ENCODE data around the gene RPL13.

RPL13 gene

DNA sequence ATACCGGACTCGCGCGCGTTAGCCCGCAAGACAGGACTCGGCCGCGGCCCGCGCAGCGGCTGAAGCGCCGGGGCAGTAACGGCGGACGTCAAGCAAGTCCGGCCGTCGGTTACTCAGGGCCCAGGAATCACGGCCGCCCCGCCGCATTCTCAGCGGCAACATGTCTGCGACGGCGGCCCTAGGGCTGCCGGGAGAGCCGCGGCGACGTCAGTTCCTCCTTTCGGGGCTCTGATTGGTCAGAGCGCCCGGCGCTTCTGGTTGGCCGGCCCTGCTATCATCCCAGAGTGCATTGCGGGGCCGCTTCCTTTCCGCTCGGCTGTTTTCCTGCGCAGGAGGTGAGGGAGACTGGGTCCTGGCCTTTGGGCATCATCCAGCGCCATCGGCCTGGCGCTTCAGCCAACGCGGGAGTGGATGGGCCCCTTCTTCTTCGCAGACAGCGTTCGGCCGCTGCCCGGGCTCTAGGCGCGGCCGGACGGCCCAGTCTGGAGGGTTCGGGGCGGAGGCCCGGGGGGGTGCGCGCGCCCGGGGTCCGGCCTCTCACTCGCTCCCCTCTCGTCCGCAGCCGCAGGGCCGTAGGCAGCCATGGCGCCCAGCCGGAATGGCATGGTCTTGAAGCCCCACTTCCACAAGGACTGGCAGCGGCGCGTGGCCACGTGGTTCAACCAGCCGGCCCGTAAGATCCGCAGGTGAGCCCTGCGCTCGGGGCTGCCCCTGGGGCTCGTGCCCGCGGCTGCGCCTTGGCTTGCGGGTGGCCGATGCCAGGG lies at the start of gene RPL13:
RPL13 (plus strand) TSS at position 305 of the 764 bp plus-strand sequence; CDS start at position 583, 278 bp downstream.
- DNase-seq: peak; percentile 97 to 98 (median 97)

DNA sequence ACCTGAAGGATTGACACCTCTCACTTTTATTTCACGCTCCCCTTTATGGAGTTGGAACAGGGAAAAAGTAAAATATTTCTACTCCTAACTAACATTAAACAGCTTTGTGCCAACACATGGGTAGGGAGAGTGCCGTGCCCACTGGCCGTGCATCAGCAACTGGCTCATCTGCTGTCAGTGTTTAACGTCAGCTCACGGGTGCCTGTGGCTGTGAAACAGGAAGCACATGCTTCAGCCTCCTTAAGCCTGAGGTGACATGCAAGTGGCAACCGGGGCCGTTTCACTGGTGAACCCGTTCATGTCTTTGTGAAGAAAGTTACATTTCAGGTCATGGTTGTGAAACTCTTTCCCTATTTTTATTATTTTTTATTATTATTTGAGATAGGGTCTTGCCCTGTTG lies 49.1 kb upstream of the RPL13 start:
- peak in 2 of 3 donors; percentile 24 to 47 for DNase-seq

DNA sequence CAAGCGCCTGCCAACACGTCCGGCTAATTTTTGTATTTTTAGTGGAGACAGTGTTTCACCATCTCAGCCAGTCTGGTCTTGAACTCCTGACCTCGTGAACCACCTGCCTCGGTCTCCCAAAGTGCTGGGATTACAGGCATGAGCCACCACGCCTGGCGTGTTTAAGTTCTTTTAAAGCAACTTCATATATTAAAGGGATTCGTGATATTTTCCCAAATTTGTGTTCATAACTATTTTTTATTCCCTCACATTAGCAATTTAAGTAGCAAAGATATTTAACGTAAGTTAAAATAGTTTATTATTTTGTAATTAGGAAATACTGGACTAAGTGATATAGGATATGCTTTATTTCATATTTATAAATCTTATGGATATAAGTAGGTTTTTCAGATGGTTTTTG lies 48.0 kb upstream of the RPL13 start:
- DNase-seq: no peak

DNA sequence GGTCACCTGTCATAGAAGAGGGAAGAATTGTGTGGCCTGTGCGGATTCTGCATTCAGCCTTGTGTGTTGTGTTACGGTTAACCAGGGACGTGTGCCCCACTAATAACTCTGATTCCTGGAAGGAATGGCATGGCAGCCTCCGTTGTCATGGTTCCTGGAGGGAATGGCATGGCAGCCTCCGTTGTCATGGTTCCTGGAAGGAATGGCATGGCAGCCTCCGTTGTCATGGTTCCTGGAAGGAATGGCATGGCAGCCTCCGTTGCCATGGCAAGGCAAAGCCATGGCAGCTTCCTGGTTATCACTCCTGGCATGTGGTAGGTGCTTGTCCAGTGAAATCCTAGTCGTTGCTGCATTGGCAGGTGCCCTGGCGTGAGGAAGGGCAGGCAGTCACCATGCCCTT lies 43.4 kb upstream of the RPL13 start:
- no peak for DNase-seq

DNA sequence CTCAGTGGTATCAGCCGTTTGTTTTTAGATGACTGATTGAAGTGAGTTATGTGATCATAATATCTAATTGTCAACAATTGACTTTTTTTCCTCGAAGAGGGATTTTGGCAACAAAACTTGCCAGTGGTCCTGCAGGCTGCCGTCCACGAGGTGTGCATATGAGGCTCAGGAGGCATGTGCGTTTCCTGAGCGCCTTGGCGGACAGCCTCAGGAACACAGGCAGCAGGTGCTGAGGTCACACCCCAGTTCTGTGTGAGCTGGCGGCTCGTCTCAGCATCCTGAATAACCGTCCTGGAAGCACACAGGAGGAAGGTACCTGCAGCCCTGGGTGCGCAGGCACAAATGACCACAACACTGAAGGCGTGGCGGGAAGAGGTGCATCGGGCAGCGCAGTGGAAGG lies 40.6 kb upstream of the RPL13 start:
- DNase-seq: no peak

DNA sequence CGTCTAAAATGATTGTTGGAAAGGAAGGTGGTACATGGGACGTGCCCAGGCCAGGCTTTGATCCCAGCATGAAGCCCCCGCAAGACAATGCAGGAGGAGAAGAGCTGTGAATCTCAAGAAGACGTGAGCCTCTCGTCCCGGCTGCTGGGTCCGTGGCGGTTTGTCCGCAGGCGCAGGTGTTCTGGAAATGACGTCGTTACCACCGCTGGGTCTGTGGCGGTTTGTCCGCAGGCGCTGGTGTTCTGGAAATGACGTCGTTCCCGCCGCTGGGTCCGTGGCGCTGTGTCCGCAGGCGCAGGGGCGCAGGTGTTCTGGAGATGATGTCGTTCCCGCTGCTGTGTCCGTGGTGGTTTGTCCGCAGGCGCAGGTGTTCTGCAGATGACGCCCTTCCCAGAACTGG lies 38.2 kb upstream of the RPL13 start:
- no peak for DNase-seq

DNA sequence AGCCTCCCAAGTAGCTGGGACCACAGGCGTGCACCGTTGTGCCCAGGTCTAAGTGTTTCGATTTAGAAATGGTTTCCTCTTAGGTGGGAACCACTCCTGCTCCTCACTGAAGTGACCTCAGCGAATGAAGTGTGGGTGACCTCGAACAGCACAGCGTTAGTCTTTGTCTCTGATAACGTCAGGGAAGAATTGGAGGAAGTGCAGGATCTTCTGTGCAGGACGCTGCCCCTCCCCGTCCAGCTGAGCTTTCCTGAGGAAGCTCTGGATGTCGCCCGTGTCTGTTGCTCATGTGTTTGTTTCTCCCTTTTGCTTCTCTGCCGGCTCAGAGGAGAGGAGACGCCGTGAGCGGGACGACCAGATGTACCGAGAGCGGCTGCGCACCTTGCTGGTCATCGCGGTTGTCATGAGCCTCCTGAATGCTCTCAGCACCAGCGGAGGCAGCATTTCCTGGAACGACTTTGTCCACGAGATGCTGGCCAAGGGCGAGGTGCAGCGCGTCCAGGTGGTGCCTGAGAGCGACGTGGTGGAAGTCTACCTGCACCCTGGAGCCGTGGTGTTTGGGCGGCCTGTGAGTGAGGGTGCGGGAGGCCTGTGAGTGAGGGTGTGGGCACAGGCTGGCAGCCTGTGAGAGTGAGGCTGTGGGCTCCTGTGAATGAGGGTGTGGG lies 36.7 kb upstream of the RPL13 start:
- no peak for DNase-seq

DNA sequence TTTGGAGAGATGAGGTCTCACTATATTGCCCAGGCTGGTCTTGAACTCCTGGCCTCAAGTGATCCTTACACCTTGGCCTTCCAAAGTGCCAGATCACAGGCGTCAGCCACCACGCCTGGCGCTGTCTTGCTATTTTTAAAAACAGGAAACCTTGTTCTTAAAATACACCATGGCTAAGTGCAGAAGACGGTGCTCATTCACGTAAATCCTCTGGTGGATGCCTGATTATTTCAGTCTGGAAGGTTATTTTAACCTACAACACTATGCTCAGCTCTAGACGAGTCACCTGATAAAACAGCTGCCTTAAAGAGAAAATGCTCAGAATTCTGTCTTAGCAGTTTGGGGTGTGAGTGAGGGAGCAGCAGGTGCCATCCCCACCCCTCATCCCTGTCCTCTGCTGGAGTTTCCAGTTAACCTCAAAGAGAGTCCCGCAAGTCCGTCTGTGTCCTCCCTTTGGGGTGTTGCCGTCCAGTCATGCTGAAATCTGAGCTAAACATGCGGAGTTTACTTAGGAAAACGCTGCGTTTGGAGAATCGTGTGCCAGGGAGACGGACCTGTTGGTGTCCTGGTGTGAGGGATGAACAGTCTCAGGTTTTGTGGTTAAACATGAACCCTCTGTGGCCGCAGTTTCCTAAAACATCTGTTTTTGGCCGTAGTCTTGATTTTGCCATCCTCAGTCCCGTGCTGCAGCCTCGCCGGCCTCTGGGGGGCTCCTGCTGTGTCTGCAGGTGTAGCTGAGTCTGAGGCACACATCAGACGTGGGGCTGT lies 35.2 kb upstream of the RPL13 start:
- no peak for DNase-seq

DNA sequence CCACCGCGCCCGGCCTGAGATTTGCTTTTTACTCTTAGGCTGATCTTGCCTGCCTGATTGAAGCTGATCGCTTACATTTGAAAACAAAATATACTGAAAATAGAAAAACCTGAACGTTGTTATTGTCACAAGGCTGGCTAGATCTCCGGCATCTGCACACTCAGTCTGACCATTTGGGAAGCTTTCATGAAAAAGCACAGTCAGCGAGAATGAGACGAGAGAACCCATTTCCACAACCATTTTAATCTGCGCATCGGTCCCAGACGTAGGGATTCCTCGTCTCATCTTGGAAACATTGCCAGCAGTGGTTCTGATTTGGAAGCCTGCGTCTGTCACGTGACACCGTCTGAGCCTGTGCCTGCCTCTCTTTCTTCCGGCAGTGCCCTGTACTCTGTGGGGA lies 31.4 kb upstream of the RPL13 start:
- DNase-seq: no peak

DNA sequence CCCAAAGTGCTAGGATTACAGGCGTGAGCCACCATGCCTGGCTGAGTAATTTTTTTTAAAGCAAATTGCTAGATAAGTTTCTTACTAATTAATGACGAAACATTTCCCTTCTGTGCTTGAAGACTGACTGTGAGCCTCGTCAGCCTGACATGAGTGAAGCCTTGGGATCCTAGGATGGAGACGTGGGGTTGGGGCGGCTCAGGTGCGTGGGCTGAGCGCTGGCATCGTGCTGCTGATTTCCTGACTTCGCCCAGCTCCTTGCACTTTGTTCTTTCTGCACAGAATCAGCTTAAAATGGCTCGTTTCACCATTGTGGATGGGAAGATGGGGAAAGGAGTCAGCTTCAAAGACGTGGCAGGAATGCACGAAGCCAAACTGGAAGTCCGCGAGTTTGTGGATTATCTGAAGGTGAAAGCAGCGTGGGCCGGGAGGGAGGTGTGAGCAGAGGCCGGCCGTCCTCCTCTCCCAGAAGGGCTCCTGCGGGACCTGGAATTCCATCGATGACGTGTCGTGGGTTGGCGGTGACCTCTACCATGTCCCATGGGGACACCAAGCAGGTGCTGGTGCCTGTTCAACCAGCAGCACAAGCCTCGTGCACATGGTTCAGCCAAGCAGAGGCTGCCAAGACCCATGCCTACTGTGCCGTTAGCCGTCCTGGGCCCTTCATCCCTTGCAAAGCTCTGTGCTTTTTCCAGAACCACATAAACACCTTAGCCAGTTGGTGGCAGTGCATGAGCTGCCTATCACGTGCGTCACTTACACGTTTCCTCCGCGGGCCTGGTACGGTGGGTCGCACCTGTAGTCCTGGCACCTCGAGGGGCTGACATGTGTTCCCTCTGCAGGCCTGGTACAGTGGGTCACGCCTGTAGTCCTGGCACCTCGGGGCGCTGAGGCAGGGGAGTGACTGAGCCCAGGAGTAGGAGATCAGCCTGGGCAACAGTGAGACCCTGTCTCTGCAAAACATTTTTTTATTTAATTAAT lies 29.8 kb upstream of the RPL13 start:
- no peak for DNase-seq

DNA sequence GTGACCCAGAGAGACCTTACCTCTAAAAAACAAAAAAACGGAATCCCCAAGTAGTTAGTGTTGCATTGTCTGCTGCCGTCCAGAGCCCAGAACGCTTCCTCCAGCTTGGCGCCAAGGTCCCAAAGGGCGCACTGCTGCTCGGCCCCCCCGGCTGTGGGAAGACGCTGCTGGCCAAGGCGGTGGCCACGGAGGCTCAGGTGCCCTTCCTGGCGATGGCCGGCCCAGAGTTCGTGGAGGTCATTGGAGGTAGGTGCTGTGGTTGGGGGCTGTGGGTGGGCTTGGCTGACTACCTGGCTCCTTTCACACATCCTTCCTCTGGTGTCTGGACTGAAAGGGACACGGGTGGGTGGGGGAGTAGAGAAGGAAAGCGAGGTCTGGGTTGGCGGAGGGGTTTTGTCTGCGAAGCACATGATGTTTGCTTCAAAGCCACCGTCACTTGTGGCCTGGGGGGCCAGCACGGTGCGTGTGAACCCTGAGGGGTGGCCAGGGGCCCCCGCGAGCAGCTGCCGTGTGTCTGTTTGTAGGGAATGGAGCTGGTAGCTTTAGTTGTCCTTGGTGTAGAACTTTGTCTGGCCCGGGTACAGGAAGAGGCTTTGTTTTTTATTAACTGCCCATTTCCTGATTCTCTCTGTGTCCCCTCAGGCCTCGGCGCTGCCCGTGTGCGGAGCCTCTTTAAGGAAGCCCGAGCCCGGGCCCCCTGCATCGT lies 28.5 kb upstream of the RPL13 start:
- DNase-seq: no peak

DNA sequence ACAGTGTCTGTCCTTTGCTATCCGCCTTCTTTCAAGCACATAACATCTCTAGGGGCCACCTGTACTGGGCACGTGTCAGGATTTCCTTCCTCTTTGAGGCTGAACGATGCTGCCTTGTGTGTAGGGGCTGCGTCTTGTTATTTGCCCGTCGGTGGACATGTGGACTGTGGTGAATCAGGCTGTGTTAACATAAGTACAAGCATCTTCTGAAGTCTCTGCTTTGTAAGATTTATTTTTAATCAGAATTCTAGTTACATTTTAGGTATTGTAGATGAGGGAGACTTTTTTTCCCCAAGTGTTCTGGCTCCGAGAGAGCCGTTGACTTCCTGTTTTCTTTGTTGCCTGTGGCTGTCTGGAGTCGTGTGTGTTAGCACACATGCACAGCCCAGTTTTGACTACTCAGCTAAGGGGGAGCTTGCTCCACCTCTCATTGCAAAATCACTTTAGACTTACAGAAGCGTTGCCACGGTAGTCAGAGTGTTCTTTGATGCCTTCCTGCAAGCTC lies 26.2 kb upstream of the RPL13 start:
- DNase-seq: peak; percentile 84 to 91 (median 90)

DNA sequence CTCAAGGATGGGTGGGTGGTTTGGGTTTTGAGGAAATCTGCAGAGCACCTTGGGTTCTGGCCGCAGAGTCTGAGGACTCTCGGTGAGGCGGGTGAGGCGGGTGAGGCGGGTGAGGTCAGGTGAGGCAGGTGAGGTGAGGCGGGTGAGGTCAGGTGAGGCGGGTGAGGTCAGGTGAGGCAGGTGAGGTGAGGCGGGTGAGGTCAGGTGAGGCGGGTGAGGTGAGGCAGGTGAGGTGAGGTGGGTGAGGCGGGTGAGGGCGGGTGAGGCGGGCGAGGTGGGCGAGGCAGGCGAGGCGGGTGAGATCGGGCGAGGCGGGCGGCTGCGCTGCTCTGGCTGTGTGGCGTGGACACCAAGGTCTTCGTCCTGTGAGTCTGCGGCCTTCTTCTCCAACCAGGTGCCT lies 24.1 kb upstream of the RPL13 start:
- no peak for DNase-seq

DNA sequence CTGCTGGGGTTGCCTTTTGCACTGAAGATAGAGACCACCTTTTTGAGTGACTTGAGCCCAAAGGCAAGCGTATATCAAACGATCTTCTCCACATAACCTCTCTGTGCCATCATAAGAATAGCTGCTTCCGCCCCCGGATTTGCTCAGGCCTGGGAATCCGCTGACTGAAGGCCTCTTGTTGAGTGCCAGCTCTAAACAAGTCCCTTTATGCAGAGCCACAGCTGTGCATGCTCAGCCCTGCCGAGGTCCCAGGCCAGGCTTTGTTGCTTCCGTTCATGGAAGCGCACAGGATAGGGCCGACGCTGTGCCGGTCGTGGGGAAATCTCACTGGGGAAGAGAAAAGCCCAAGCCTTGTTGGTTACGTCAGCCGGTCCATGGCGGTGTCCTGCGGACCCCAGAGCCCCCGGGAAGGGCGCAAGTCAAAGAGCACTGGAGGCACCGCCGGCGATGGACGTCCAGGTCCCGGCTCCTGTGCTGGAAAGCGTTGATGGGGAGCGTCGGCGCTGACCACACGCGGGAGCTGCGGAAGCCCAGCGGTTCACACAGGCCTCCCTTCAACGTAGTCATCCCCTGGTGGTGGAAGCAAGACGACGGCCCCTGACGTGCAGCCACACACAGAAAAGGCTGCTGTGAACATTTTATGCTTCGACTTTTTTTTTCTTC lies 23.5 kb upstream of the RPL13 start:
- peak in 1 of 3 donors; percentile 12 for DNase-seq

DNA sequence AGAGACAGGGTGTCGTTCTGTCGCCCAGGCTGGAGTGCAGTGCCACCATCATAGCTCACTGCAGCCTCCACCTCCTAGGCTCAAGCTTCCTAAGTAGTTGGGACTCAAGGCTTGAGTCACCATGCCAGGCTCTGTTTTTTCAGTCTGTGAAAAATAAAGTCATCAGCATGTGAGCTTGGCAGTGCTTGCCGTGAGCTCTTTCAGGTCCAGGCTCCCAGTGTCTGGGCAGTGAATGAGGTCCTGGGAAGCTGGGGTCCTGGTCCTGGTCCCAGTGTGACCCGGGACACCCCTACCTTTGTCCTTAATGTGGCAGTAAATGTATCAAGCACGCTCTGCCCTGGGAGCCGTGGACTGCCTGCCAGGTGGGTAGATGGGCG lies 22.9 kb upstream of the RPL13 start:
- no peak for DNase-seq

DNA sequence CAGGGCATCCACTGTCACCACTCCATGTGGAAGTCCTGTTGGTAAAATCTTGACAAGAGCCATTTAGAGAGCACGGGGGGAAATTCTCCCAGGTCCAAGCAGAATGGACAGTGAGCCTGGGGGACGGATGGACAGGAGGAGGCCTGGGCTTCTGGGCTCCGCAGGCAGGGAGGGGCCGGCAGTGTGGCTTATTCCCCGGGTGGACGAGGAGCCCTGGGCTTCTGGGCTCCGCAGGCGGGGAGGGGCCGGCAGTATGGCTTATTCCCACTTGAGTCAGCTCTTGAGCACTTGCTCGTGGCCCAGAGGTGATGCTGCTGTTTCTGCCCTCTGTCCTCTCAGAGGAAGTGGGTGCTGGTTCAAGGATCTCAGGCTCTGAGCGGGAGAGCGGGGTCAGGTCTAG lies 22.2 kb upstream of the RPL13 start:
- DNase-seq: no peak

DNA sequence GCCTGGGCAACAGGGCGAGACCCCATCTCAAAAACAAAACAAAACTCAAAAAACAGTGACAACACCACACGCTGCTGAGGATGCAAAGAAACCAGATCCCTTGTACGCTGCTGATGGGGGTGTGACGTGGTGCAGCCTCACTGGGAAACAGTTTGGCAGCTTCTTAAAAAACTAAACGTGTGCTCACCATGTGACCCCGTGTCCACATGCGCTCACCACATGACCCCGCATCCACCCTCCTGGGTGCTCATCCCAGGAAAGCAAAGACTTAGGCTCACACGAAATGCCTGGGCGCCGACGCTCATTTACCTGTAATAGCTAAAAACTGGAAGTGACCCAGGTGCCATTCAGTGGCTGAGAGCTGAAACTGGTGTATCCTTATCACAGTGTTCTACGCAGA lies 19.9 kb upstream of the RPL13 start:
- no peak for DNase-seq

DNA sequence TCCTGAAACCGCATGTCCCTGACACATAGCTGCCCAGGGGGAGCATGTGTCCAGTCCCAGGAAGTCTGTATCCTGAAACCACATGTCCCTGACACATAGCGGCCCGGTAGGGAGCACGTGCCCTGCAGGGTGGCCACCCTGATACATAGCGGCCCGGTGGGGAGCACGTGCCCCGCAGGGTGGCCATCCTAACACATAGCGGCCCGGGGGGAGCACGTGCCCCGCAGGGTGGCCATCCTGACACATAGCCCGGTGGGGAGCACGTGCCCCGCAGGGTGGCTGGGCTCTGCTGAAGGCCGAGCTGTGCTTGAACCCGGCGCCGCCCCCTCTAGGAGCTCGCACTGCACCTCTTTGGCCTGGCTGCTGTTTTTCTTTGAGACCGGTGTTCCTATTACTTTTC lies 18.7 kb upstream of the RPL13 start:
- DNase-seq: no peak

DNA sequence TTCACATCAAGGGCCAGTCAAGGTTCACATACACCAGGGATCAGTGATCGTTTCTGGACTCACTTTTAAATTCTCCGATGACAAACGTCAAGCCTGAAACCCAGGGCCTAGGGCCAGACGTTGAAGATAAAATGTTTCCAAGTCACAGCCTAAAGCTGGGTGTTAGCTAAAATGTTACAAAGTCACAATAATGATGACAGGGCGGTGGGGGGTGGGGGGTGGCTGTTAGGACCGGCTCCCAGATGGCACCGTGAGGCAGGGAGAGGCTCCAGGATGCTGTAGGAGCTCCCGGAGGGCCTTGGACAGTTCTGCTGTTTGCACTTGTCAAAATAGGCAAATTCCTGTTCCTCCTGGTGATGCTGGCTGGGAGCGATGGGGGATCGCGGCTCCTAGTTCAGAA lies 16.4 kb upstream of the RPL13 start:
- no peak for DNase-seq

DNA sequence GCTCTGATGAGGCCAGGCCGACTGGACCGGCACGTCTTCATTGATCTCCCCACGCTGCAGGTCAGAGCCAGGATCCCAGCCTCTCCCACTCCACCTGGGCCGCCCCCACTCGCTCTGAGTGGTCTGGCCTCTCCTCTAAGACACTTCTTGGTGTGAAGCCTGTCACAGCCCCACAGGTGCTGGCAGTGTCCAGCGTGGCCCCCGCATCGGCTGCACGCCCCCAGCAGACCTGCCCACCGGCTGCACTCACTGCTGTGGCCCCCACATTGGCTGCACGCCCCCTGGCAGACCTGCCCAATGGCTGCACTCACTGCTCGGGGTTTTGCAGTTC lies 15.8 kb upstream of the RPL13 start:
- no peak for DNase-seq

DNA sequence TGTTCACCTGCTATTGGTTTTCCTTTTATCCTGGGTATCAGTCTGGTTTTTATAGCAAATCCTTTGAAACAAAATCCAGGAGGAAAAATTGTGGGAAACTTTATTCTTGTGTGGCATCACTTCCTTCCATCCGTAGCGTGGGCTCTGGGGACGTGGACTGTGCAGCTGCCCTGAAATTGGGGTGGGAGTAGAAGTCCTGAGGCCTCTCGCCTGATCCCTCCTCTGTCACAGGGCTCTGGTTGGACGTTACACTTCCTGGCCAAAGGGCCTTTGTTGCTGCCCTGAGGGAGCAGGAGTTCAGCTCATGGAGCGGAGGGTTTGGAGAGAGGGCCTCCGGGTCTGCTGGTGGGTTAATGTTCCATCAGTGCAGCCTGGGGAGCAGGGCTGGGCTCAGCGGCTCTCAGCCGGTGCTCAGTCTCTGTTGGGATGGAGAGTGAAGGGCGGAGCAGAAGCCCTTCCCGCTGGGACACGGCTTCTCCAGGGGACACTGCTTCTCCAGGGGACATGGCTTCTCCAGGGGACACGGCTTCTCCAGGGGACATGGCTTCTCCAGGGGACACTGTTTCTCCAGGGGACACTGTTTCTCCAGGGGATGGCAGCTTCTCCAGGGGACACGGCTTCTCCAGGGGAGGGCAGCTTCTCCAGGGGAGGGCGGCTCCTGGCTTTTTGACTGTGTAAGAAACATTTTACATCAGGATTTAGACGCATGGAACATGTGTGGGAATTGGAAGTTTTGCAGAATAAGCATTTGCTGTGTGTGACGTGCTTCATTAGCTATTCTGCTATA lies 15.2 kb upstream of the RPL13 start:
- no peak for DNase-seq
